HG03025 (cell line): ENCODE results near the gene ATP8A1.
A peak's percentile ranks its signal among the peaks of the same experiment; 100 is the strongest.

Experiments
- ATAC-seq: cut with Tn5 transposase; IDR thresholded peaks from one replicate; pipeline ENCODE4 v1.9.1; 2021; ENCODE audit warnings: mild to moderate bottlenecking, moderate library complexity; ENCODE audit not compliant: unreplicated experiment, low FRiP score

The ATP8A1 gene

GRCh38 chr4:42579903-42580302 is 77.0 kb downstream of the ATP8A1 start:
- ATAC-seq, result no peak

- no peak for ATAC-seq
These were observed 78.7 kb downstream of the ATP8A1 start for GRCh38 chr4:42578187-42578586.

GRCh38 chr4:42574870-42575430 is 82.0 kb downstream of the ATP8A1 start:
- no peak for ATAC-seq

- ATAC-seq, result no peak
These were observed 83.7 kb downstream of the ATP8A1 start for GRCh38 chr4:42573249-42573648.

GRCh38 chr4:42570221-42570620 is 86.7 kb downstream of the ATP8A1 start:
- ATAC-seq, result no peak

- ATAC-seq, result peak; percentile 89
These were observed 88.2 kb downstream of the ATP8A1 start for GRCh38 chr4:42568610-42569207.

- no peak for ATAC-seq
These were observed 90.1 kb downstream of the ATP8A1 start for GRCh38 chr4:42566835-42567234.

- ATAC-seq, result no peak
These were observed 94.9 kb downstream of the ATP8A1 start for GRCh38 chr4:42562016-42562415.

- ATAC-seq, result no peak
These were observed 95.9 kb downstream of the ATP8A1 start for GRCh38 chr4:42561031-42561430.

- no peak for ATAC-seq
These were observed 96.4 kb downstream of the ATP8A1 start for GRCh38 chr4:42560467-42560861.

- no peak for ATAC-seq
These were observed 98.7 kb downstream of the ATP8A1 start for GRCh38 chr4:42558156-42558555.

GRCh38 chr4:42555828-42556227 is 101.1 kb downstream of the ATP8A1 start:
- no peak for ATAC-seq

GRCh38 chr4:42554072-42554471 is 102.8 kb downstream of the ATP8A1 start:
- no peak for ATAC-seq

GRCh38 chr4:42549896-42550295 is 107.0 kb downstream of the ATP8A1 start:
- no peak for ATAC-seq

- ATAC-seq, result no peak
These were observed 109.1 kb downstream of the ATP8A1 start for GRCh38 chr4:42547805-42548204.

- ATAC-seq, result no peak
These were observed 113.1 kb downstream of the ATP8A1 start for GRCh38 chr4:42543762-42544161.

GRCh38 chr4:42543126-42543525 is 113.8 kb downstream of the ATP8A1 start:
- ATAC-seq, result no peak

- ATAC-seq, result no peak
These were observed 115.3 kb downstream of the ATP8A1 start for GRCh38 chr4:42541647-42542046.

GRCh38 chr4:42533042-42533441 is 123.9 kb downstream of the ATP8A1 start:
- no peak for ATAC-seq

- no peak for ATAC-seq
These were observed 125.4 kb downstream of the ATP8A1 start for GRCh38 chr4:42531341-42532030.

- no peak for ATAC-seq
These were observed 133.7 kb downstream of the ATP8A1 start for GRCh38 chr4:42523066-42523718.
